Measurements from ENCODE around the gene FAM170B.

FAM170B gene

DNA sequence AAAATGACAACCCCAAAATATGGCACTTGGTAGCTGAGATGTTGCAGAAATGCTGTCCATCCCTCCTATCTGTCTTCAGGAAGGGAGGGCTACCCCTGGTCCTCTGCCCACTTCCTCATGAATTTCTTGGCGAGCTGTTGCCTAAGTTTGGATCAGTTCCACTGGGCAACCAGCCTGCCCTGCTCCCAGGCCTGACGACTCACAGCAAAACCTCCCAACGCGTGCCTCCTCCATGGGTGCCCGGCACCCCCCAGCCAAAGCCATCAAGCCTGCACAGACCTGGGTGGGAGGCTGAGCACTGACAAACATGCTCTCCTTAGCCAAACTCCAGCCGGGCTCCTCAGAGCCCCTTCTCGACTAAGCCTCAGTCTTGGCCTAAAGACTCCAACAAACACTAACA lies 27.4 kb downstream of the FAM170B start:
- peak; percentile 61 for DNase-seq (ENCODE audit: low spot score)

DNA sequence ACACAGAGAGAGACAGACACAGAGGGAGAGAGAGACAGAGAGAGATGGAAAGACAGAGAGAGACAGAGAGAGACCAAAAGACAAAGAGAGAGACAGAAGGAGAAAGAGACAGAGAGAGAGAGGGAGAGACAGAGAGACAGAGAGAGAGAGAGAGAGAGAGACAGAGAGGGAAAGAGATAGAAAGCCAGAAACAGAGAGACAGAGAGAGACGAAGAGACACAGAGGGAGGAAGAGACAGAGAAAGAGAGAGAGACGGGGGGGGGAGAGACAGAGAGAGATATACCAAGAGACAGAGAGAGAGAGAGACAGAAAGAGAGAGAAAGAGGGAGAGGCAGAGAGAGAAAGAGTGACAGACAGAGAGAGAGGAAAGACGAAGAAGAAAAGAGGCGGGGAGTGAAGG lies 28.7 kb downstream of the FAM170B start:
- no peak for DNase-seq (ENCODE audit: low spot score)

DNA sequence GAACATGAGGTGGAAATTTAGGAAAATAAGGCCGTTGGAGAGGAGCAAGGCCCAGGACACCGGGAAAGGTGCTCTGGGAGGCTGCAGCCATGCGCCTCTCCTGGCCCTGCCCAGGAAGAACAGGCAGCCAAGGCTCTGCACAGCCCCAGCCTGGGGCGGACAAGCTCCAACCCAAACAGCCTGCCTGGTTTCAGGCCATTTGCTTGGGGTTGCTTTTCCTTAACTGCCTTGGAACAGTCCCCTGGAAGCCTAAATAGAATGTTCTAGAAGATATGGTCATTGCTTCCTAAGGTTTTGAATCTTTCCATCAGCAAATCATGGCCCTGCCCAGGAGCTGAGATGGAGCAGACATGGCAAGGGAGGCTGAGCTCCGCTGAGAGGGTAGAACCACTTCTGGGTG lies 29.5 kb downstream of the FAM170B start:
- no peak for DNase-seq (ENCODE audit: low spot score)

DNA sequence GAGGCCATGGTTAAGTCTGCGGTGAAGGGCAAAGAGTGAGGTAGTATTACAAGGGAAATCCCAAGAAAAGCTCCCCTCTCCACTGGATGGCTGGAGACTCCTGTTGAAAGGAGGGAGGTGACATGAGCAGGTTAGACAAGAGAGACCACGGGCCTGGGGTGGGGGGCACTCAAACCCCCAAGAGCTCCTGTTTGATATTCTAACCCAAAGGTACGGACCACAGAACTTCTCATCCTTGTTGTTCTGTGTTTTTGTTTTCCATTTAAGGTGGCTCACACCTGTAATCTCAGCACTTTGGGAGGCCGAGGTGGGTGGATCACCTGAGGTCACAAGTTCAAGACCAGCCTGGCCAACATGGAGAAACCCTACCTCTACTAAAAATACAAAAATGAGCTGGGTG lies 30.1 kb downstream of the FAM170B start:
- DNase-seq (ENCODE audit: low spot score), result no peak

DNA sequence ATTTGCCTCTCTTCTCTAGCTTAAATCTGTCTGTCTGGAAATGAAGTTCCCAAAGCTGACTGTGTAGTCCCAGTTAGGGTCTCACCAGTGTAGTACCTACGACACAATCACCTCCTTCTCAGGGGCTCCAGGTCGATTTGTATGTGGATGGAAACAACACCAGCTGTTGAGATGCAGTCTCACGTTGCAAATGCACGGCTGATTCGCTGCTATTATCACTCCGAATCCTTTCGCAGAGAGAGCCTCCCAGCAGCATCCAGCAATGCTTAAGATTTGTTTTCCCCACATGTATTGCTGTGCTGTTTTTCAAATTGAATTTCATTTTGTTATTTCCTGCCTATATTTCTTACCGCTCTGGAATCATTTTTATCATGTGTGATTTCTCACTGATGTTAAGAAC lies 34.8 kb downstream of the FAM170B start:
- no peak for DNase-seq (ENCODE audit: low spot score)

DNA sequence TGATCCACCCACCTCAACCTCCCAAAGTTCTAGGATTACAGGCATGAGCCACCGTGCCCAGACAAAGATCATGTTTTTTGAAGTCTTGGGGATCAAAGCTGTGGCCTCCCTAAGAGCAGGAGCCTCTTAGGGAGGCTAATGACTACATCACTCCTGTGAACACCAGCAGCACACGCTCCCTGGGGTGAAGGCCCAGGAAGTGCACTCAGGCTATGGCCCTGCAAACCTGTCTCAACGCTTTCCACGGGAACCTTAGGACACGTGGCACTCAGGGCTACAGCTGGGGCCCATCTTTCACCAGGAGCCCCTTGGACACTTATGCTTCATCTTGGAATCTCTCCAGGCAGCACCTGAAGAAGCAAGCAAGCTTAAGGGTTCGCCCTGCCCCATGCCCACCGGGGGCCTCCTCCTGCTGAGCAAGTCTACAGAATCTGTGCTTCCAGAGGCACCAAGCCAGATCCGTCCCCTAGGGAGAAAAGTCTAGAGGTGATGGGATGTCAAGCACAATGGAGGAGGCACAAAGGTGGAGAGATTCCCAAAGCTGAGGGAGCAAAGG lies 36.9 kb downstream of the FAM170B start:
- DNase-seq (ENCODE audit: low spot score), result no peak

DNA sequence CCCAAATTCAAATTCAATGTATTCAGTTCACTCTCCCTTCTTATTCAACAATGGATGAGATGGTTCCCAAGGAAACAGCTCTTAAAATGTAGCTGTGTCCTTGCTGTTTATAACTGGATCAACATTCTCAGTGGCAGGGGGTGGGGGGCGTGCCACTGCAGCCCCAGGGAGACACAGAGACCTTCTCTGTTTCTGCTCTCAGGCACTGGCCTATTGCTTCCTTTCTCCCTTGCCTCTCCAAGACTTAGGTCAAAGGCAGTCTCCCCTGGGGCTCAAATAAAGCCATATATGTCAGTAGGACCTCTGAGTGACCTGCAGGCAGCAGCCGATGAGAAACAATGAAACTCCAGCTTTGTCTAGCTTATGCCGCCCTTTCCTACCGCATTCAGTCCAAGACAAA lies 39.2 kb downstream of the FAM170B start:
- no peak for DNase-seq (ENCODE audit: low spot score)

DNA sequence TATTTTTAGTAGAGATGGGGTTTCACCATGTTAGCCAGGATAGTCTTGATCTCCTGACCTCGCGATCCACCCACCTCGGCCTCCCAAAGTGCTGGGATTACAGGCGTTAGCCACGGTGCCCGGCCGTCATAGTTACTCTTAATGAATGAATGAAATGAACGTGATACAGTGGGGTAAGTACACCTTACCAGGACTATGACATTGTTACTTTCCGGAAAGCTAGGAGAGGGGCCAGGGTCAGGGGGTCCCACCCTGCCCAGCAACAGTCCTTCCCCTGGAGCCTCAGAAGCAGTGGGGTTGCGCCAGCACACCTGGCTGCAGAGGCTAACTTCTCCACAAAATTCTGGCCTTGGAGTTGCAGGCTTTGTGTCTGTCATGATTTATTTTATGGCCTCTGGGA lies 39.9 kb downstream of the FAM170B start:
- no peak for DNase-seq (ENCODE audit: low spot score)

DNA sequence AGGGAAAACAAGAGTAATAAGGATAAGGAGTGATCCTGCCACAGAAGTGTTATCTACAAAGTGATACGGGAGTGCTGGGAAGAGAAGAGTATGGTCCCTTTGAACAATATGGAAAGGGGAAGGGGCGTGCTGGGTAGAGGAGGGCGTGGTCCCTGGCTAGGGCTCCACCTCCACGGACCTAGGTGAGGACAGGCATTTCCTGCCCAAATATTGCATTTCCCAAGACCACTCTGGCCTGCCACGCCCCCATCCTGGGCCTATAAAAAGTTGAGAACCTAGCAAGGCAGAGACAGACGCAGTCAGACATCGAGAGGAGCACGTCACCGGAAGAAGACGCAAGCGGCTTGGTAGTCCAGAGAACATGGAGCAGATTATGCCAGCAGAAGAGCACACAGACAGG lies 41.3 kb downstream of the FAM170B start:
- no peak for DNase-seq (ENCODE audit: low spot score)

DNA sequence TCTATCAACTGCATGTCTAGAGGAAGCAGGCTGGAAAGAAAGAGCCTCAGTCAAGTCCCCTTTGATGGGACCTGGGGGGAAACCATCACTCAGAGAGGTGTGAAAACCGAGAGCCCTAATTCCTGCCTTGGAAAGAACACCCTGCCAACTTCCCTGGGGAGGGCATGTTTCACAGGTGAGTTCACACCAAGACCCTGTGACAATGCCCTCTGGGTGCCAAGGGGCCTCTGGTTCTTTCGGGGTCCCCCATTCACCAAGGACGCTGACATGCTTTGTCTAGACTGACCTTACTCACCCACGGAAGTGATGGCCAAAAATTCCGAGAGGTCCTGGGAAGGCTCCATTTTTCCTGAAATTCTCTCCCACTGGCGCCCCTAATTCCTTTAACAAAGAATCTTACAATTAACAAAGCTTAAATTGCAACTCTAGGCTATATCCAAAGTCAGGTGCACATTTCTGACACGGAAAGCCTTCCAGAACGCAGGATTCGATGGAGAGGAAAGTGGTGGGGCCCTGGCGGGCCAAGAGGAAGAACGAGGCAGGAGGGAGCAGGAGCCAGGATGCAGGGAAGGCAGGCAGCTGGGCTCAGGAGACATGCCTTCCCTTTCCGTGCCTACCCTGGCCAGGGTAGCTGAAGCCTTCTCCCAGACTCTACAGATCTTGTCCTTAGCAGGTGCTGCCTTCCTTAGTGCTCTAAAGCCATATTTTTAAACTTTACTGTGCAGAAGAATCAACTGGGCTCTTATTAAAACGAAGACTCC lies 42.2 kb downstream of the FAM170B start:
- DNase-seq (ENCODE audit: low spot score), result no peak

DNA sequence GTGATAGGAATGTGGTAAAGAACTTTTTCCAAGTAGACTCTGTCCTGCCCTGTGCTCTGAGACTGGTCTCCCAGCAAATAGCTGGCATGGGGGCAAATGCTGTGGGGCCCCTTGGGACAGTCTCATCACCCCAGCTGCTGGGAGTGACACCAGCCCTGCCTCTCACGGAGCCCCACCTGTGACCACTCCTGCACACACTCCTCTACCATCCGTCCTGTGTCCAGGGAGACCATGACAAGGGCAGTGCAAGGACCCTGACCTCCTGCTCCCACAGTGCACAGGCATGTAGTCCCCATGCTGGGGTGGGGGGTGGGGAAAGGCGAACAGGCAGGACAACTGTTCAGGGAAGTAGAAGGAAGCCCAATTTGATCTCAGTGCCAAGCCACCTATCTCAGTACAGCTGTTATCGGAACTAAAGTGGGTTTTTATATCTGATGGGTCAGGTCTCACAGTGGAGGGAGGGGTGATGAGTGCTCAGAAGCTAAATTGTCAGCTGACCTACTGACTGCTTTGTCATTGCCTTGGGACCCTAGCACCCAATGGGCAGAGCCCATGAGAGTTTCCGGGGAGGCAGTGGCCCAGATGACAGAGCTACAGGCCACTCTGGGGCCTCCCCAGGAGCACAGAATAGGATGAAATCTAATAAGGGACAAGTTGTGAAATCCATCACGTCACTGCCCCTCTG lies 43.0 kb downstream of the FAM170B start:
- no peak for DNase-seq (ENCODE audit: low spot score)

DNA sequence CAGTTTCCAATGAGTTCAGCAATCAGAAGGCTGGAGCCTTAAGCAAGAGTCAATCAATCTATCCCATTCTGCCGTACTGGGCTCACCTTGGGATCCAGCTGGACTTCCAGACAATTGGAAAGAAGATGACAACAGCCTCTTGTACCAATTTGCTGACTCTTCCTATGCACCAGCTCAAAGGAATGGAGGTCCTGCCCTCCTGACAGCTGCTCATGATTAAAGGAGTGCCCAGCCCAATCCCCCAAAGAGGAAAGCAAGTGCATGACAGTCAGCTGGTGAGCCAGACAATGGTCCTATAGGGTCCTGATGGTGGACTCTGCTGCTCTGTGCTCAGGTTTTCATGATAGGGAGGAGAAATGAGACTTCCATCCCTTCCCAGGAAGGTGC lies 43.6 kb downstream of the FAM170B start:
- DNase-seq (ENCODE audit: low spot score), result no peak

DNA sequence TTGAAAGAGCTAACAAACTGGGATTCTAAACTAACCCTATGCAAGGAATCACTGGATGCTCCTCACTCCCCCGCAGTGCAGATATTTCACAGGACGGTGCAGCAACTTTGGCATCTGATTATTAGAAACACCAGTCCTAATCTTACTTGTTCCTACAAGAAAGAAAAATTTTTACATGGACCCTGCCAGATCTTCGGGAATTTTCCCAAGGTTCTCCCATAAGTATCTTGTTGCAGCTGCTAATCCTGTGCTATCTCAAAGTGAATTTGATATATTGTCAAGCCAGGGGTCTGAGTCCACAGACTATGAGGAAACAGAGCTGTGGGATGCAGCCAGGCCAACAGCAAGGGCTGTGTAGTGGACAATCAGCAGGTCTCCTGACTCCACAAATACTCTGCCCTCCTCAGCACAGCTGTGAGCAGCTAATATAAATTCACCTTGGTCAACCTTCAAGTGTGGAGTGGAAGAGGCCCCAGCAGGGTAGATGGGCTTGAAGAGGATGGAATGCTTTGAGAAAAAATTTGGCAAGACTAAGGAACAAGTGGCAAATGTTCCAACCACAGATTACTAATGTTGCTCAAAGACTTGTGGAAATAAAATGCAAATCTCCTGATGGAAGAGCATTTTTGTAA lies 44.1 kb downstream of the FAM170B start:
- DNase-seq (ENCODE audit: low spot score), result peak; percentile 35

DNA sequence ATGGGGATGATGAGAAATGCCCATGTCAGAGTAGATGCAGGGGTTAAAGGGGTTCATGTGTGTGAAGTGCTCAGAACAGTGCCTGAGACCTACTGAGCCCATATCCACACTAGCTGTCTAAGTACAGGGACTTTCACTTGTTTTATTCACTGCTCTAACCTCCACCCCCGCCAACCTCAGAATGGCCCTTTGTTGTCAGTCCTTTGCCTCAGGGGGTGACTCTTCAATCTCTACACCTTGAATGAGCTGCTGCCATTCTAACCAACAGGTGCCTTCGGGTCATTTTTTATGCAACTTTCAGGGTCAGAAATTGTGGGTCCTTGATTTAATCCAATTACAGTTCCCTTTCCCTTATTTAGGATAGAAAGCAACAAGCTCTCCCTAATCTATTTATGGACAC lies 44.7 kb downstream of the FAM170B start:
- no peak for DNase-seq (ENCODE audit: low spot score)

DNA sequence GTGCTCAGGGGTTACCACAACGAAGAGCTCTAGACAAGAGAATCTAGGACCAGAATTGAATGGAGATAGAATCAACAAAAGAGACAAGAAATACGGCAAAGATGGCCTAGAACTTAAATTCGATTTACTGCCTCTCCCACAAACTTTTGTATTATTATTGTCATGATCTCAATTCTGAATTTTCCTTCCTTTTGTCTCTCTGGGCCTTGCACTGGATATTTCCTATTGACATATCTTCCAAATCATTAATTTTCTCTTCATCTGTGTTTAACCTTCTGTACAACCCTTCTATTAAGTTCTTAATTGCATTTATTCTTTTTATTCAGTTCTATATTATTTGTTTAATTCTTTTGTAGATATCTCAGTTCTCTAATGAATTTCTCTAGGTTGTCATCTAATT lies 46.9 kb downstream of the FAM170B start:
- no peak for DNase-seq (ENCODE audit: low spot score)

DNA sequence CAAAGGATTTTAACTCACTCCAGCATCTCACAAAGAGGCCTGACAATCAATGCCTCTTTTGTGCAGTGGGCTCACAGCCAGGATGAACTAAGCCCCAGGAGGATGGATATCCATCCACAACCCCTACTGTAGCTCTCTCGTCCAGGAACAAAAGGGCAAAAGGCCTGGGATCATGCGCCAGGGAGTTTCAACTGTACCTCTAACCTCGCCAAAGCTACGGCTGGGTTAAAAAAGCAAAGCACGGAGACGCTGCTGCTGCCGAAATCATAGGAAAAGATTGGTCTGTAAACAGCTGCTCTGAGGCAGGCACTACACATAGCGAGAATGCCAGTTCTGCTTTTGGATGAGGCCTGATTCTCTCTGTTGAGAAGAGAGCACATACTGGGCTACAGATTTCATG lies 50.6 kb downstream of the FAM170B start:
- DNase-seq (ENCODE audit: low spot score), result no peak

DNA sequence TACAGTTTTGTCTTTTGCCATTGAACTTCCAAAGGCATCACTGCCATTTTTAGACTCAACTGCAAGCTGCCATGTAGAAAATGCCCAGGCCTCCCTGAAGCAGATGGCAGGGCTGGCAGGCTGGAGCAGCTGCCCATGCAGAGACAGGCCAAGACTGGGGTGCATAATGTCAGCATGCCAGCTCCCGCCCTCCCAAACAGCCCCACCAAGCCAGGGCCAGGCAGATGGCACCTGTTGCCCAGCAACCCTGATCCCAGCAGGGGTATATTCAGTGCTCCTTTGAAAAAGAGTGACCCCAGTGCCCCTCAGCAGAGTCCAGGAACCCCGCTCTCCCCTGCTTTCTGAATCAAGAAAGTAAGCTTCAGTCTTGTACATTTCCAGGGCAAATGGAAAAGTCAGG lies 51.1 kb downstream of the FAM170B start:
- DNase-seq (ENCODE audit: low spot score), result no peak

DNA sequence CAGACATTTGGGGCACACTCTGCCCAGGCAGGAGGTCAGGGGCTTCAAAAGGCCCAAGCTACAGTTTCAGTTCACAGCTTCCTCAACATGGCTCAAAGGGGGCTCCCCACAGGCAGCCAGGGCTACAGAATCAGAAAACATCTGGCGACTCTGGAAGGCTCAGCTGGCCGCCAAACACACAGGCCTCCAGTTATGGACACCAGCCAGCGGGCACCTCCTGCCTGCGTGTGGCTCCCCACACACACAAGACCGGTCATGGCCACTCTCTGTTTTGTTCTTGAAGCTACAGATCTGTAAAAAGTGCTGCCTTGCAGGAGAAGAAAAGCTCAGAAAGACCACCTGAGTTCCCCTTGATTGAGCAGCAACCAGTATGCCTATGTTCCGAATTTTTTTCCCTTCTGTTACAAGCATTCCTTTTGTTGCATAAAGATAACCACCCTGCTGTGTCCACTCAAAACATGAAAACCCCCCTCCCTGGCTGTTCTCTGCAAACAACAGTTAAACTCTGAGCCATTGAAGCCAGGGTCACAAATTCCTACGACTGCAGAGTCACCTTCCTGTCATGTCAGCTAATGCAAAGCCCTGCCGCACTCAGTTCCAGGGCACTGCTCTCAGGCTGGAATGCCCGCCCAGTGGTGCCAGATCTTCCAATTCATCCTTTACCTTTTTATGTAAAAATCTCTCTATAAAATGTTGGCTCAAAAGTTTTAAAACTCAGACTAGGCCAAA lies 52.1 kb downstream of the FAM170B start:
- peak; percentile 20 for DNase-seq (ENCODE audit: low spot score)
